Prostate gland (tissue), 2 donors: ENCODE results near the gene OSBPL9.

ENCODE experiments used
- POLR2A ChIP-seq: fragments of 450-650 bp; IDR thresholded peaks from one replicate; pipeline ENCODE4 v1.6.1; 2016; ENCODE audit warnings: antibody characterized with exemption, mild to moderate bottlenecking
- POLR2AphosphoS5 ChIP-seq: sonication (generic); formaldehyde crosslinking; IDR thresholded peaks from one replicate; pipeline ENCODE4 v1.6.1; 2017; ENCODE audit warnings: antibody characterized with exemption
- TF ChIP-seq, protein P1 (sequence below), 4 experiments: fragments of 200-600 bp in 2 of 4; fragments of 450-650 bp in 2 of 4; sonication (generic) in 2 of 4; IDR thresholded peaks; 1 replicate in 3 of 4; 2 replicates in 1 of 4; pipeline ENCODE4 v1.5.1; 2016 to 2019; ENCODE audit warnings: antibody characterized with exemption in 4 of 4, mild to moderate bottlenecking in 2 of 4, moderate library complexity in 2 of 4

DNA sequence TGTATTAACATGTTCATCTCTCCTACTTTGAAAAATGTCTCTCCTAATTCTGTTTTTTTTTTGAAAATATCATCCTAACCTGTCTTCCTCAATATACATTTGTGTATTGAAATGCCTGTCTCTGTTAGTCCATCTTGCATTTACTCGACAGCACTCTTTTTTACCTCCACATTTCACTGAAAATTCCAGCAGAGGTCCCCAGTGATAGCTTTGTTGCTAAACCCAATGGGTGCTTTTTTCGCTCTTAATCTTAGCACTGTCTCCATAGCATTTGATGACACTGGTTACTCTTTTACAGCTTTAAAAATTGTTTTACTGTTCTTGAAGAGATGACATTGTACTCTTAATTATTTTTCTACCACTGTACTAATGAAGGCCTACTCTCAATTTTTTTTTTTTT lies 10.8 kb downstream of the OSBPL9 start:
- TF ChIP-seq POLR2A (no peak), POLR2AphosphoS5 (no peak)
- TF ChIP-seq, protein P1, sequence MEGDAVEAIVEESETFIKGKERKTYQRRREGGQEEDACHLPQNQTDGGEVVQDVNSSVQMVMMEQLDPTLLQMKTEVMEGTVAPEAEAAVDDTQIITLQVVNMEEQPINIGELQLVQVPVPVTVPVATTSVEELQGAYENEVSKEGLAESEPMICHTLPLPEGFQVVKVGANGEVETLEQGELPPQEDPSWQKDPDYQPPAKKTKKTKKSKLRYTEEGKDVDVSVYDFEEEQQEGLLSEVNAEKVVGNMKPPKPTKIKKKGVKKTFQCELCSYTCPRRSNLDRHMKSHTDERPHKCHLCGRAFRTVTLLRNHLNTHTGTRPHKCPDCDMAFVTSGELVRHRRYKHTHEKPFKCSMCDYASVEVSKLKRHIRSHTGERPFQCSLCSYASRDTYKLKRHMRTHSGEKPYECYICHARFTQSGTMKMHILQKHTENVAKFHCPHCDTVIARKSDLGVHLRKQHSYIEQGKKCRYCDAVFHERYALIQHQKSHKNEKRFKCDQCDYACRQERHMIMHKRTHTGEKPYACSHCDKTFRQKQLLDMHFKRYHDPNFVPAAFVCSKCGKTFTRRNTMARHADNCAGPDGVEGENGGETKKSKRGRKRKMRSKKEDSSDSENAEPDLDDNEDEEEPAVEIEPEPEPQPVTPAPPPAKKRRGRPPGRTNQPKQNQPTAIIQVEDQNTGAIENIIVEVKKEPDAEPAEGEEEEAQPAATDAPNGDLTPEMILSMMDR (IDR thresholded peaks at IDR 0.05): peak in 1 of 4 experiments; percentile 10
